ENCODE data around the gene NPC1.
A peak's percentile ranks its signal among the peaks of the same experiment; 100 is the strongest.

NPC1 gene

DNA sequence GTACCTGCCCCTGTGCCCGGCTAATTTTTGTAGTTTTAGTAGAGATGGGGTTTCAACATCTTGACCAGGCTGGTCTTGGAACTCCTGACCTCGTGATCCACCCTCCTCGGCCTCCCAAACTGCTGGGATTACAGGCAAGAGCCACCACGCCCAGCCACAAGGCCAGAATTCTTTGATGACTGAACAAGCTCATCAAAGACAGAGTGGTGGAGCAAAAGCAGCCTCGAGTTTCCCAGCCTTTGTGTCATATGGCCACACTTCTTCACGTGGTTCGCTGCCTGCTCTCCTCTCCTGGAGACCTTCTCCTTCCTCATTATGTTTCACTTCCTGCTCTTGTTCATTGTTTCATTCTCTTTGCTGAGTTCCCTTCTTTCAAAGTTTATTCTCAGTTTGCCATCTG is 9.9 kb upstream of the NPC1 start:
- no peak overlapping the region for H3K4ac ChIP-seq (ENCODE audit: low read depth in 1 of 2, low read length in 2 of 2)
- WGBS: 86% methylated on average over 7 of the region's 7 CpGs
- no peak overlapping the region for H2AFZ ChIP-seq (ENCODE audit: low read depth, low read length)
- H2BK5ac ChIP-seq (ENCODE audit: low read depth, low read length, poor library complexity, severe bottlenecking): no peak overlapping the region
- H3K4me2 ChIP-seq (ENCODE audit: low read length, poor library complexity, severe bottlenecking): no peak overlapping the region
- H2AK5ac ChIP-seq (ENCODE audit: low read length, severe bottlenecking): no peak overlapping the region
- H3K9ac ChIP-seq (ENCODE audit: low read length): no peak overlapping the region
- no peak for DNase-seq
- H3K4me3 ChIP-seq (ENCODE audit: insufficient read depth in 1 of 2, low read depth in 1 of 2, low read length in 2 of 2): no peak overlapping the region
- H3K14ac ChIP-seq (ENCODE audit: low read length in 2 of 2): no peak overlapping the region
- H3K27me3 ChIP-seq (ENCODE audit: control insufficient read depth in 1 of 2, insufficient read depth in 1 of 2, low read length in 2 of 2): no peaks in the 10 kb centered on the region
- no peaks in the 10 kb centered on the region for H3K4me1 ChIP-seq (ENCODE audit: control insufficient read depth, insufficient read depth, low read depth, low read length)
- no peak overlapping the region for H2BK120ac ChIP-seq (ENCODE audit: low read depth, low read length)
- H3K23ac ChIP-seq (ENCODE audit: low read length in 2 of 2): no peak overlapping the region
- H3K18ac ChIP-seq (ENCODE audit: low read depth in 1 of 2, low read length in 2 of 2): no peak overlapping the region
- no peaks in the 10 kb centered on the region for H3K36me3 ChIP-seq (ENCODE audit: control insufficient read depth in 1 of 2, insufficient read depth in 2 of 2, low read depth in 1 of 2, low read length in 2 of 2)
- H4K8ac ChIP-seq (ENCODE audit: low read length): no peak overlapping the region
- no peak overlapping the region for H2BK12ac ChIP-seq (ENCODE audit: low read length in 2 of 2)
- H4K91ac ChIP-seq (ENCODE audit: low read length): no peak overlapping the region
- H3K27ac ChIP-seq (ENCODE audit: low read length, poor library complexity, severe bottlenecking): no peak overlapping the region
- no peaks in the 10 kb centered on the region for H3K9me3 ChIP-seq (ENCODE audit: control insufficient read depth, low read length)
- H2BK15ac ChIP-seq (ENCODE audit: low read depth, poor library complexity, severe bottlenecking): no peak overlapping the region
- no peaks in the 10 kb centered on the region for H3K79me1 ChIP-seq (replicated peaks; ENCODE audit: low read length, poor library complexity, severe bottlenecking)

DNA sequence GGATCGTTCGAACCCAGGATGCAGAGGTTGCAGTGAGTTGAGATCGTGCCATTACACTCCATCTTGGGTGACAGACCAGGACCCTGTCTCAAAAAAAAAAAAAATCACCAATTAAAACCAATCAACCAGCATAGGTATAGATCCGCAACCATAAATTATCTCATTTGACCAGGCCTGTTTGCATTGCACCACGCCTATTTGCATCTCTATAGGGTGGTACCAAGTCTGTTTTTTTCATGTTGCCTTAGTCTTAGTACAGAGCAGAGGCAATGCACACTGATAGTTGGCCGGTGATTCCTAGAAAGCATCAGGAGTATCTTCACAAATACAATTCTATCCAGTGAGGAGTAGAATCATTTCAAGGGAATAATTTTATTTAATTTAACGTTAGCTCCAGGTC is 9.3 kb upstream of the NPC1 start:
- H3K4me2 ChIP-seq (ENCODE audit: low read length, poor library complexity, severe bottlenecking): no peak overlapping the region
- H3K23ac ChIP-seq (ENCODE audit: low read length in 2 of 2): no peak overlapping the region
- no peak overlapping the region for H2BK12ac ChIP-seq (ENCODE audit: low read length in 2 of 2)
- H3K79me1 ChIP-seq (replicated peaks; ENCODE audit: low read length, poor library complexity, severe bottlenecking): no peaks in the 10 kb centered on the region
- H3K4ac ChIP-seq (ENCODE audit: low read depth in 1 of 2, low read length in 2 of 2): no peak overlapping the region
- 96% methylated on average over 7 of the region's 7 CpGs for WGBS
- no peak overlapping the region for H2AFZ ChIP-seq (ENCODE audit: low read depth, low read length)
- no peak overlapping the region for H4K8ac ChIP-seq (ENCODE audit: low read length)
- H2BK5ac ChIP-seq (ENCODE audit: low read depth, low read length, poor library complexity, severe bottlenecking): no peak overlapping the region
- H3K27ac ChIP-seq (ENCODE audit: low read length, poor library complexity, severe bottlenecking): no peak overlapping the region
- no peak overlapping the region for H3K14ac ChIP-seq (ENCODE audit: low read length in 2 of 2)
- H3K4me1 ChIP-seq (ENCODE audit: control insufficient read depth, insufficient read depth, low read depth, low read length): no peaks in the 10 kb centered on the region
- H2AK5ac ChIP-seq (ENCODE audit: low read length, severe bottlenecking): peak overlapping the region; percentile 12
- no peak overlapping the region for H2BK15ac ChIP-seq (ENCODE audit: low read depth, poor library complexity, severe bottlenecking)
- no peaks in the 10 kb centered on the region for H3K9me3 ChIP-seq (ENCODE audit: control insufficient read depth, low read length)
- no peak overlapping the region for H4K91ac ChIP-seq (ENCODE audit: low read length)
- no peak overlapping the region for H3K9ac ChIP-seq (ENCODE audit: low read length)
- no peak overlapping the region for H3K4me3 ChIP-seq (ENCODE audit: insufficient read depth in 1 of 2, low read depth in 1 of 2, low read length in 2 of 2)
- no peak for DNase-seq
- no peaks in the 10 kb centered on the region for H3K27me3 ChIP-seq (ENCODE audit: control insufficient read depth in 1 of 2, insufficient read depth in 1 of 2, low read length in 2 of 2)
- peak overlapping the region in 1 of 2 experiments; percentile 5 for H3K18ac ChIP-seq (ENCODE audit: low read depth in 1 of 2, low read length in 2 of 2)
- no peaks in the 10 kb centered on the region for H3K36me3 ChIP-seq (ENCODE audit: control insufficient read depth in 1 of 2, insufficient read depth in 2 of 2, low read depth in 1 of 2, low read length in 2 of 2)
- H2BK120ac ChIP-seq (ENCODE audit: low read depth, low read length): no peak overlapping the region

DNA sequence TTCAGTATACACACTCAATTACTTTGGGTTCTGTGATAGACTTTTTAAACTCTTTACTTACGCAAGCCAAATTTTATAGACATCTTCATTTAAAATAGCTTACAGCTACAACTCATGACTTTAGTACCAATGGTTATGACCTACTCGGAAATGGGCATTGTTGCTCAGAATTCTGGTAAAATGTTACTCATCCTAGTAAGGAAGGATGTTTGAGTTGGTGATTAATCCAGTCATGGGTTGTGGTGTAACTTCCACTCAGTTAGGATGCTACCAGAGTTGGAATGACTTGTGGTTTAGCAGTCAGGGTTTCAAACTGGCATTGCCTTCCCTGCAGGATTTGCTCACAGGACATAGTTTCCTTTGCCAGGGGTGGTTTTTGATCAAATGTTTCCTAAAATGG is 7.4 kb upstream of the NPC1 start:
- H3K4me3 ChIP-seq (ENCODE audit: insufficient read depth in 1 of 2, low read depth in 1 of 2, low read length in 2 of 2): no peak overlapping the region
- no peak overlapping the region for H2BK15ac ChIP-seq (ENCODE audit: low read depth, poor library complexity, severe bottlenecking)
- no peaks in the 10 kb centered on the region for H3K79me1 ChIP-seq (replicated peaks; ENCODE audit: low read length, poor library complexity, severe bottlenecking)
- no peak overlapping the region for H3K4me2 ChIP-seq (ENCODE audit: low read length, poor library complexity, severe bottlenecking)
- H2BK12ac ChIP-seq (ENCODE audit: low read length in 2 of 2): no peak overlapping the region
- H4K91ac ChIP-seq (ENCODE audit: low read length): no peak overlapping the region
- H3K36me3 ChIP-seq (ENCODE audit: control insufficient read depth in 1 of 2, insufficient read depth in 2 of 2, low read depth in 1 of 2, low read length in 2 of 2): no peaks in the 10 kb centered on the region
- H2AK5ac ChIP-seq (ENCODE audit: low read length, severe bottlenecking): peak overlapping the region; percentile 100
- H2AFZ ChIP-seq (ENCODE audit: low read depth, low read length): no peak overlapping the region
- H3K14ac ChIP-seq (ENCODE audit: low read length in 2 of 2): no peak overlapping the region
- peak overlapping the region; percentile 82 for H3K9ac ChIP-seq (ENCODE audit: low read length)
- peak overlapping the region; percentile 80 for H2BK5ac ChIP-seq (ENCODE audit: low read depth, low read length, poor library complexity, severe bottlenecking)
- no peaks in the 10 kb centered on the region for H3K27me3 ChIP-seq (ENCODE audit: control insufficient read depth in 1 of 2, insufficient read depth in 1 of 2, low read length in 2 of 2)
- H3K4me1 ChIP-seq (ENCODE audit: control insufficient read depth, insufficient read depth, low read depth, low read length): peaks cover 4% of the 10 kb centered on the region
- no peak overlapping the region for H3K4ac ChIP-seq (ENCODE audit: low read depth in 1 of 2, low read length in 2 of 2)
- H3K27ac ChIP-seq (ENCODE audit: low read length, poor library complexity, severe bottlenecking): peak overlapping the region; percentile 92
- DNase-seq: peak; percentile 84
- no peak overlapping the region for H4K8ac ChIP-seq (ENCODE audit: low read length)
- H3K18ac ChIP-seq (ENCODE audit: low read depth in 1 of 2, low read length in 2 of 2): no peak overlapping the region
- WGBS: 81% methylated on average over 2 of the region's 2 CpGs
- H3K9me3 ChIP-seq (ENCODE audit: control insufficient read depth, low read length): no peaks in the 10 kb centered on the region
- no peak overlapping the region for H2BK120ac ChIP-seq (ENCODE audit: low read depth, low read length)
- H3K23ac ChIP-seq (ENCODE audit: low read length in 2 of 2): no peak overlapping the region

DNA sequence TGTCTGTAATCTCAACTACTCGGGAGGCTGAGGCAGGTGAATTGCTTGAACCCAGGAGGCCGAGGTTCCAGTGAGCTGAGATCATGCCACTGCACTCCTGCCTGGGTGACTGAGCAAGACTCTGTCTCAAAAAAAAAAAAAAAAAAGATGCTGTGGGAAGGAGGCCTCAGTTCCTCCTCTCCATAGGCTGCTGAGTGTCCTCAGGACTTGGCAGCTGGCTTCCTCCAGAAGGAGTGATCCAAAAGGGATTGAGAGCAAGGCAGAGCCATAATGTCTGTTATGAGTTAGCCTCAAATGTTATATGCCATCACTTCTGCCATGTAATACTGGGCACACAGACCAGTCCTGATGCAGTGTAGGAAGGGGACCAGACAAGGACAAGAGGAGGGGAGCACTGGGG is 6.6 kb upstream of the NPC1 start:
- H3K9me3 ChIP-seq (ENCODE audit: control insufficient read depth, low read length): no peaks in the 10 kb centered on the region
- no peak overlapping the region for H3K14ac ChIP-seq (ENCODE audit: low read length in 2 of 2)
- no peaks in the 10 kb centered on the region for H3K79me1 ChIP-seq (replicated peaks; ENCODE audit: low read length, poor library complexity, severe bottlenecking)
- H3K27me3 ChIP-seq (ENCODE audit: control insufficient read depth in 1 of 2, insufficient read depth in 1 of 2, low read length in 2 of 2): no peaks in the 10 kb centered on the region
- peaks cover 5% of the 10 kb centered on the region for H3K4me1 ChIP-seq (ENCODE audit: control insufficient read depth, insufficient read depth, low read depth, low read length)
- no peak overlapping the region for H2BK120ac ChIP-seq (ENCODE audit: low read depth, low read length)
- H2BK15ac ChIP-seq (ENCODE audit: low read depth, poor library complexity, severe bottlenecking): no peak overlapping the region
- H3K23ac ChIP-seq (ENCODE audit: low read length in 2 of 2): no peak overlapping the region
- peak overlapping the region; percentile 19 for H4K8ac ChIP-seq (ENCODE audit: low read length)
- peak overlapping the region in 1 of 2 experiments; percentile 81 for H3K18ac ChIP-seq (ENCODE audit: low read depth in 1 of 2, low read length in 2 of 2)
- 94% methylated on average over 2 of the region's 2 CpGs for WGBS
- no peak overlapping the region for H3K4ac ChIP-seq (ENCODE audit: low read depth in 1 of 2, low read length in 2 of 2)
- no peak overlapping the region for H3K4me3 ChIP-seq (ENCODE audit: insufficient read depth in 1 of 2, low read depth in 1 of 2, low read length in 2 of 2)
- DNase-seq: no peak
- no peak overlapping the region for H2AFZ ChIP-seq (ENCODE audit: low read depth, low read length)
- H3K36me3 ChIP-seq (ENCODE audit: control insufficient read depth in 1 of 2, insufficient read depth in 2 of 2, low read depth in 1 of 2, low read length in 2 of 2): no peaks in the 10 kb centered on the region
- H2BK12ac ChIP-seq (ENCODE audit: low read length in 2 of 2): peak overlapping the region in 1 of 2 experiments; percentile 92
- peak overlapping the region; percentile 92 for H3K27ac ChIP-seq (ENCODE audit: low read length, poor library complexity, severe bottlenecking)
- H4K91ac ChIP-seq (ENCODE audit: low read length): peak overlapping the region; percentile 18
- peak overlapping the region; percentile 80 for H2BK5ac ChIP-seq (ENCODE audit: low read depth, low read length, poor library complexity, severe bottlenecking)
- no peak overlapping the region for H3K4me2 ChIP-seq (ENCODE audit: low read length, poor library complexity, severe bottlenecking)
- H3K9ac ChIP-seq (ENCODE audit: low read length): peak overlapping the region; percentile 82
- H2AK5ac ChIP-seq (ENCODE audit: low read length, severe bottlenecking): peak overlapping the region; percentile 100
